CD14-positive monocyte (primary cell): ENCODE results near the gene HMCN1. TPM values are rescaled to one million over a fixed set of nuclear protein-coding genes. Genes with fewer than 3 reads are reported as not detected.

ENCODE experiments used
- DNase-seq, 3 donors: peaks; one replicate each; pipeline ENCODE4 v3.0.0-alpha.2; 2011 to 2022
- H2AFZ ChIP-seq: 2 replicates; pipeline ENCODE4 v1.6.0; 2012; ENCODE audit warnings: mild to moderate bottlenecking, low read depth, low read length, inconsistent platforms; ENCODE audit not compliant: insufficient read depth, poor library complexity, severe bottlenecking
- H3K27ac ChIP-seq, 2 donors: 1 replicate in 1 of 2; 2 replicates in 1 of 2; pipeline ENCODE4 v1.5.1; 2012 to 2013; ENCODE audit warnings: low read length in 2 of 2, control low read depth in 1 of 2, inconsistent platforms in 1 of 2, low read depth in 1 of 2, mild to moderate bottlenecking in 1 of 2
- H3K27me3 ChIP-seq, 2 donors: one replicate each; pipeline versions ENCODE4 v1.6.0 to v1.6.1; 2011 to 2013; ENCODE audit warnings: low read length in 2 of 2; ENCODE audit not compliant: control insufficient read depth in 2 of 2, insufficient read depth in 2 of 2
- H3K36me3 ChIP-seq, 2 donors: replicated peaks in 1 of 2; 1 replicate in 1 of 2; 2 replicates in 1 of 2; pipeline versions ENCODE4 v1.5.1 to v1.6.1; 2012 to 2013; ENCODE audit warnings: low read length in 2 of 2, control low read depth in 1 of 2, inconsistent platforms in 1 of 2, mild to moderate bottlenecking in 1 of 2; ENCODE audit not compliant: insufficient read depth in 2 of 2, control insufficient read depth in 1 of 2
- H3K4me1 ChIP-seq, 2 donors: 1 replicate in 1 of 2; 2 replicates in 1 of 2; pipeline versions ENCODE4 v1.5.1 to v1.6.1; 2012 to 2013; ENCODE audit warnings: low read length in 2 of 2, control low read depth in 1 of 2, inconsistent platforms in 1 of 2, mild to moderate bottlenecking in 1 of 2, moderate library complexity in 1 of 2; ENCODE audit not compliant: insufficient read depth in 2 of 2, control insufficient read depth in 1 of 2
- H3K4me2 ChIP-seq: replicated peaks from 2 replicates; pipeline ENCODE3; 2012; ENCODE audit warnings: low read length, moderate library complexity, mild to moderate bottlenecking; ENCODE audit not compliant: poor library complexity, severe bottlenecking; ENCODE audit errors: extremely low read depth
- H3K4me3 ChIP-seq, 3 experiments: fragments of 200-600 bp in 1 of 3; sonication (generic) in 1 of 3; replicated peaks in 1 of 3; 1 replicate in 2 of 3; 2 replicates in 1 of 3; pipeline ENCODE4 v1.5.1; 2011 to 2013; ENCODE audit warnings: low read length in 3 of 3, mild to moderate bottlenecking in 3 of 3, control low read depth in 2 of 3, low read depth in 2 of 3, inconsistent platforms in 1 of 3, moderate library complexity in 1 of 3
- H3K79me2 ChIP-seq: 2 replicates; pipeline ENCODE4 v1.6.0; 2012; ENCODE audit warnings: mild to moderate bottlenecking, control low read depth, inconsistent platforms, low read length, moderate library complexity; ENCODE audit not compliant: insufficient read depth
- H3K9ac ChIP-seq: 2 replicates; pipeline ENCODE4 v1.6.0; 2017; ENCODE audit warnings: low read length, mild to moderate bottlenecking; ENCODE audit not compliant: insufficient read depth, poor library complexity, severe bottlenecking
- H3K9me3 ChIP-seq, 2 donors: replicated peaks in 1 of 2; 1 replicate in 1 of 2; 2 replicates in 1 of 2; pipeline versions ENCODE4 v1.5.1 to v1.6.1; 2012 to 2013; ENCODE audit warnings: low read length in 2 of 2, control low read depth in 1 of 2; ENCODE audit not compliant: control insufficient read depth in 1 of 2, insufficient read depth in 1 of 2
- H4K20me1 ChIP-seq: 2 replicates; pipeline ENCODE4 v1.6.0; 2012; ENCODE audit warnings: mild to moderate bottlenecking, low read length, control low read depth, moderate library complexity; ENCODE audit not compliant: insufficient read depth
- H3K27ac Mint-ChIP-seq, 7 donors: one replicate each; pipeline ENCODE4 v1.8.0; 2020; ENCODE audit warnings: mild to moderate bottlenecking in 7 of 7, mixed read lengths in 7 of 7, moderate library complexity in 6 of 7, inconsistent platforms in 2 of 7
- H3K27me3 Mint-ChIP-seq, 3 donors: one replicate each; pipeline ENCODE4 v1.8.0; 2021 to 2022; ENCODE audit warnings: low read depth in 3 of 3, mild to moderate bottlenecking in 3 of 3, mixed read lengths in 3 of 3, moderate library complexity in 3 of 3, inconsistent platforms in 1 of 3
- H3K36me3 Mint-ChIP-seq, 2 donors: one replicate each; pipeline ENCODE4 v1.8.0; 2020; ENCODE audit warnings: mixed read lengths in 2 of 2, inconsistent platforms in 1 of 2, mild to moderate bottlenecking in 1 of 2
- H3K4me1 Mint-ChIP-seq: one replicate; pipeline ENCODE4 v1.8.0; 2020; ENCODE audit warnings: mild to moderate bottlenecking, mixed read lengths
- H3K4me3 Mint-ChIP-seq, 2 donors: one replicate each; pipeline ENCODE4 v1.8.0; 2020; ENCODE audit warnings: mild to moderate bottlenecking in 2 of 2, mixed read lengths in 2 of 2, moderate library complexity in 1 of 2
- H3K9me3 Mint-ChIP-seq, 7 donors: one replicate each; pipeline ENCODE4 v1.8.0; 2020 to 2022; ENCODE audit warnings: mixed read lengths in 7 of 7, mild to moderate bottlenecking in 6 of 7, moderate library complexity in 6 of 7, inconsistent platforms in 2 of 7
- CTCF ChIP-seq: fragments of 200-600 bp; IDR thresholded peaks from one replicate; pipeline ENCODE4 v1.8.0; 2022; ENCODE audit warnings: antibody characterized with exemption, mild to moderate bottlenecking
- WGBS: methylation state at CpG from one replicate; pipeline ENCODE4 v1.1.5; 2013; ENCODE audit warnings: missing lambda C conversion rate; ENCODE audit not compliant: insufficient coverage; 5-methylcytosine and 5-hydroxymethylcytosine counted together
- intact Hi-C, 2 donors: fragments of 100-400 bp; cut with micrococcal nuclease; formaldehyde crosslinking; loops; one replicate each; pipeline versions ENCODE4 v1.15.0 to v1.15.1; 2023
- polyA plus RNA-seq, 3 donors: library from polyadenylated mRNA; depleted of rRNA in 1 of 3; unstranded in 2 of 3; stranded (reverse) in 1 of 3; fragments of 300-500 nt in 2 of 3; fragments of >200 nt in 1 of 3; fragmentation: Illumina TruSeq in 2 of 3; gene quantifications; 1 replicate in 2 of 3; 2 replicates in 1 of 3; pipeline ENCODE4 v1.2.3, GENCODE V29; 2012 to 2021

Gene HMCN1
- polyA plus RNA-seq, 3 donors, result not detected

GRCh38 chr1:185849014-185849413 is 114.8 kb downstream of the HMCN1 start:
- intact Hi-C loops, result no loop called here
- Histone ChIP-seq H2AFZ (no peak overlapping the region), H3K27ac (no peak overlapping the region), H3K79me2 (no peaks in the 10 kb centered on the region), H3K36me3 (no peaks in the 10 kb centered on the region), H3K4me2 (no peak overlapping the region), H3K9ac (no peak overlapping the region), H3K27me3 (no peaks in the 10 kb centered on the region), H3K4me3 (no peak overlapping the region), H4K20me1 (no peaks in the 10 kb centered on the region), H3K4me1 (no peaks in the 10 kb centered on the region), H3K9me3 (no peaks in the 10 kb centered on the region)
- Mint-ChIP-seq H3K27ac (no peak overlapping the region), H3K4me1 (no peaks in the 10 kb centered on the region), H3K9me3 (peaks cover 0 to 3% (median 0%) of the 10 kb centered on the region in 7 donors), H3K27me3 (peaks cover 0 to 3% (median 0%) of the 10 kb centered on the region in 3 donors), H3K4me3 (no peak overlapping the region), H3K36me3 (no peaks in the 10 kb centered on the region)
- DNase-seq, result no peak
- 100% methylated on average over 1 of the region's 1 CpG for WGBS
- TF ChIP-seq CTCF, result no peak

GRCh38 chr1:185850366-185850765 is 116.2 kb downstream of the HMCN1 start:
- H2AFZ ChIP-seq, result no peak overlapping the region
- Mint-ChIP-seq H3K27ac (no peak overlapping the region), H3K4me3 (no peak overlapping the region), H3K27me3 (peaks cover 0 to 3% (median 2%) of the 10 kb centered on the region in 3 donors), H3K36me3 (no peaks in the 10 kb centered on the region), H3K9me3 (peaks cover 0 to 3% (median under 1%) of the 10 kb centered on the region in 7 donors), H3K4me1 (no peaks in the 10 kb centered on the region)
- no CpG with 5 or more reads among the region's 1 CpG for WGBS
- H3K4me2 ChIP-seq, result no peak overlapping the region
- no peak overlapping the region for H3K9ac ChIP-seq
- no peaks in the 10 kb centered on the region for H3K9me3 ChIP-seq
- DNase-seq, result no peak
- no peaks in the 10 kb centered on the region for H3K79me2 ChIP-seq
- H3K36me3 ChIP-seq, result no peaks in the 10 kb centered on the region
- intact Hi-C loops, result no loop called here
- no peak overlapping the region for H3K27ac ChIP-seq
- no peaks in the 10 kb centered on the region for H3K4me1 ChIP-seq
- H4K20me1 ChIP-seq, result no peaks in the 10 kb centered on the region
- H3K27me3 ChIP-seq, result no peaks in the 10 kb centered on the region
- TF ChIP-seq CTCF, result no peak
- H3K4me3 ChIP-seq, result no peak overlapping the region
